Astrocyte of the hippocampus (primary cell): Measurements from ENCODE around the gene ABLIM2.
"Not testable (repeated sequence)": the region's sequence is repeated elsewhere in the genome, so short reads cannot be mapped to it uniquely, and the experiment has no call there.

ENCODE experiments used
- DNase-seq: peaks from one replicate; pipeline ENCODE4 v3.0.0; 2011; ENCODE audit warnings: low read depth, low spot score

Gene ABLIM2

DNA sequence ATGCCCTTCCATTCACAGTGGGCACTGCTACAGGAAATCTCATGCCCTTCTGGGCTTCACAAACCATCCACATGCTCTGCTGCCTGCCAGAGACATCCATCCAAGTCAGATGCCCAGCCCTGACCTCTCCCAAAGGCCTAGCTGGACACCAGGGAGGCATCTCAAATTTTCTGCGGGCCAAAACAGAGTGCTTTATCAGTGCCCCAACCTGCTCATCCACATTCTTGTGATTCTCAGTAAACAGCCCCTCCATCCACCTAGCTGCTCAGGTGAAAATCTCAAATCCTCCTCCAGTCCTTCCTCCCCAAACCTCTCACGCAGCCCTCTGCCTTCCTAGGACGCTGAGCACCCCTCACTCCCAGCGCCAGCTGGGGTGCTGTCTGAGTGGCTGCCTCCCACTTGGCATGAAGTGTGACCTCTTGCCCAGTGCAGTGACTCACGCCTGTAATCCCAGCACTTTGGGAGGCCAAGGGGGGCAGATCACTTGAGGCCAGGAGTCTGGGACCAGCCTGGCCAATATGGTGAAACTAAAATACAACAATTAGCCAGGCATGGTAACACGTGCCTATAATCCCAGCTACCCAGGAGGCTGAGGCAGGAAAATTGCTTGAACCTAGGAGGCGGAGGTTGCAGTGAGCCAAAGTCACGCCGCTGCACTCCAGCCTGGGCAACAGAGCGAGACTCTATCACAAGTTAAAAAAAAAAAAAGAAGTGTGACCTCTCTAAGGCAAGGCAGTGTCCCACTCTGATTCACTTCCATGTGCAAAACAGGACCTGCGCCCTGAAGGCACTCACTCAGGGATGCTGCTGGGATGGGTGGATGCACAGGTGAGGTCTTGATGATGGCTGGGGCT is 217.3 kb downstream of the ABLIM2 start:
- DNase-seq, result no peak

DNA sequence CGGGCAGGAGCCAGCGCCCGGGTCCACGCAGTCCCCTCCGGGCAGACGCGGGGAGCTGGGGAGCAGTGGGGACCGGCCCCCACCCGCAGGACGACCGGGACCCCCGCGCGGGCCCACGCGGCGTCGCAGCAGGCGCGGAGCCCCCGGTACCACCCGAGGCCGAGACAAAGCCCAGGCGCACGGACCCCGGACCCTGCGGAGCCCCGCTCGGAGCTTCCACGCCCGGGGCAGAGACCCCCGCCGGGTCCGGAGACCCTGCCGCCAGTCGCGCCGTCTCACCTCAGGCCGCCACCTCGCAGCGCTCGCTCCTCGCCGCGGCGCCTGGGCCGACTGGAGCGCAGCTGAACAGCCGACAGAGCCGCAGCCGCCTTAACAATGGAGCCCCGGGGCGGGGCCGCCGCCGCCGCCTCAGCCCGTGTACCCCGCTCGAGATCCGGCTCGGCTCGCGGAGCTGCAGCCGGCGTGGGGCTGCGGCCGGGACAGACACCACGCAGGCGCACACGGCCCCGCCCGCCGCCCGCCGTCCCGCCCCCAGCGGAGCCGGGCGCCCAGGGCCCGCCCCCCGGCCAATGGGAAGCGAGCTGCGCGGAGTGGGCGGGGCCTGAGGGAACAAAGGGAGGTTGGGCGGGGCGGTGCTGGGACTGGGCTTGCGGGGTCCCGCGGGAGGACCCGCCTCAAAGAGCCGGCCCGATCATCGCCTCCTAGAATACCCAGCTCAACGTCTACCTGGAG is 219.1 kb downstream of the ABLIM2 start, which contains the start of gene AFAP1:
Gene AFAP1 (minus strand): TSS at position 485 of the 732 bp plus-strand sequence. CDS start 67,783 bp downstream, outside the sequence.
- peak; percentile 97 for DNase-seq

GRCh38 chr4:7938609-7939376 is 219.8 kb downstream of the ABLIM2 start:
- peak; percentile 67 for DNase-seq

DNA sequence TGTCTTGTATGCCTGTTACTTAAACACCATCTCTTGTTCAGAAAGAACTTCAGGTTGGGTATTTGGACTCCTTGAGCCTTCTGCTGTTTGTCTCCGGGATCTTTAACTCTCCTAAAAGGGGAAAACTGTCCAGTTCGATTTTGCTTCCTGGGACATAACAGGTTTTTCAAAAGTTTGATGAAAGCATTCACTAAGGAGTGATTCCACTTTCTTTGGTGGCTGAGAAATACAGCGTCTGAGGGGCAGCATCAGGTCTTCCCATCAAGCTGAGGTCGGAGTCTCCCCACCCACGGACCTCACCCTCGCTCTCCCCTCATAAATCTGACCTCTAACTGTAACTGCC is 220.4 kb downstream of the ABLIM2 start:
- peak; percentile 43 for DNase-seq

DNA sequence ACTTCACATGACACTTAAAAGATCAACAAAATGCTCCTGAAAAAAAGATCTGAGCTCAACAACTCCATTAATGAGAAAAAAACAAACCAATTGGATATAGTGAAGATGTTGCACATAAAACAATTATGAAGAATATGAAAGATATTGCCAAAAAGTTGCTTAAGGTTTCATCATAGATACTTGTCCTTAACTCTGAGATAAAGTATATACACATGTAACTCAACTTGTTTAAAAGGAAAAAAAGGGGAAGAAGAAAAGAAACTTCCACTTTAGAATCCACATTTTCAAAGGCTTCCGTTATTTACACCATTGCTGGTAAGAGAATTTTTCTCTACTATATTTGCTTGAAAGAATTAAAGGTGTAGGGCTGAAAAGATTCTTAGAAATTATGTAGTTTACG is 221.6 kb downstream of the ABLIM2 start:
- no peak for DNase-seq

DNA sequence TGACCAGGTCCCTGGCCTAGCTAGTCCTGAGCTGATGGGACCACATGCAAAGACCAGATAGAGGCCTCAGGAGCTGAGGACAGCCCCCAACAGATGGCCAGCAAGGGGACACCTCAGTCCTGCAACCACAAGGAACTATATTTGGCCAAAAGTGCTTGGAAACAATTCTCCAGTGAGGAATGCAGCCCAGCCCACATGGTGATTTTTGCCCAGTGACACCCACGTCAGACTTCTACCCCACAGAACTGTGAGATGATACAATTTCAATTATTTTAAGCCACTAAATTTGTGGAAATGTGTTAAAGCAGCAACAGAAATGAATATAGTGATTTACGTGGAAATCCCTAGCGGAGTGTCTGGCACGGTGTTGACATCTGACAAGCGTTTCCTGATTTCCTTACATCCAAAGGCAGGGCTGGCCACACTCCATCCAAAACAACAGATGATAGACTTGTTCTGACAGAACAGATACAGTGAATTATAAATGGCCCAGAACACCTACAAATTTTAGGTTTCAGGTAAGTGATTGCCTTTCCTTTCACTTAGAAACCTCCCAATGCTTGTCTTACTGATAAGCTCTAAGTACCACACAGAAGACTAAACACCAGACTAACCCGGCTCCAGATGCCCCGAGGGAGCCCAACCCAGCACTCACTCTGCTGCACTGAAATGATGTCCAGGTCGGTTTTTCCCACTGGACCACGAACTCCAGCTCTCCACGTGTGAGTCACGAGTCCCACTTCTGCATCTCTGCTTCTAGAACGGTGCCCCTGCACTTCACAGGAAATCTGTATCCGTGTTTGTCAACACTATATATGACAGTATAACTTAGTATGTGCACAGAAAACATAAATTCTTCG is 224.7 kb downstream of the ABLIM2 start:
- DNase-seq, result peak; percentile 54

- no peak for DNase-seq
Measured at GRCh38 chr4:7932287-7932686, 226.3 kb downstream of the ABLIM2 start.

DNA sequence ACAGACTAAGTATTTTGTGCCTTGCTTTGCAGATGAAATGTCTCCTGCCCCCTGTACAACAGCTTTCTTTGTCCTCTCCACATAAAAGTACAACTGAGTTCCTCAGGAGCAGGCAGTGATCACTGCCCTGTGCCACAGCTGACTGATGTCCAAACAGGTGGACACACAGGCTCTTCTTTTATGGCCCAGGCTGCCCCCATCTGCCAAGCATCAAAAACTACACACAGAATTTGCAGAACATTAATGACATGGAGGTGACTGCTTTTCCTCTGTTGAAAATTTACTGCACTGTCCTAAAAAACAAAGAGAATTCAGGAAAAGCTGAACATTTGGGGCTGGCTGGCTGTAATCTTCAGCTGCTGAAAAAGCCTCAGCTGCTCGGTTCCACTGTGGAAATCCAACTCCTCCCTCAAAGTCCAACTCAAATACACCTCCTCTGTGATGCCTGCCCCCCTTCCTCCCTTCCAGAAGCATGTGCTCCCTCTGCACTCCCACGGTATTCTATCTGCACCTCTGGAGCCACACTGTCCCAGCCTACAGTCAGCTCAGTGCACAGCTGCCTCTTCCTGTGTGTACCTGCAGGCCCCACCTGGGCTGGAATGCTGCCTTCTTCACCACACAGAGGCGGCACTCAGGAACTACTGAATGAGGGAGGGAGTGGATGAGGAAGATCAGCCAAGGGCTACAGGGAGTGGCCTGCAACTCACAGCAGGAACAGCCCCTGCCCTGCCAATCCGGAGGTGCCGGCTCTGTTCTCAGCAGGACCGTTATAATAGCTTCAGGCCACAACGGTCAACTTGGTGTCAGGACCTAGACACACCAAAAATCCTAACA is 229.3 kb downstream of the ABLIM2 start:
- peak; percentile 57 for DNase-seq

GRCh38 chr4:7928711-7929110 is 229.9 kb downstream of the ABLIM2 start:
- DNase-seq, result no peak

DNA sequence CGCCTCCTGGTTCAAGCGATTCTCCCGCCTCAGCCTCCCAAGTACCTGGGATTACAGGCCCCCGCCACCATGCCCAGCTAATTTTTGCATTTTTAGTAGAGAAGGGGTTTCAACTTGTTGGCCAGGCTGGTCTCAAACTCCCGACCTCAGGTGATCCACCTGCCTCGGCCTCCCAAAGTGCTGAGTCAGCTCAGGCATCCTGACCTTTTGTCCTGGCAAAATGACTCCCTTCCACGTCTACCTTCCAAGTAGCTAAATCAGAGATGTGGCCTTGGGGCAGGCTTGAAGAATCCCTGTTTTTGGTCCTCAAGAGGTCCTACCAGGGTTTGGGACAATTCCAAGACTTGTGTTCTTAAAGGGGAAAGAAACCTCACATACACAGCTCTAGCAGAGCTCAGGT is 231.8 kb downstream of the ABLIM2 start:
- no peak for DNase-seq

DNA sequence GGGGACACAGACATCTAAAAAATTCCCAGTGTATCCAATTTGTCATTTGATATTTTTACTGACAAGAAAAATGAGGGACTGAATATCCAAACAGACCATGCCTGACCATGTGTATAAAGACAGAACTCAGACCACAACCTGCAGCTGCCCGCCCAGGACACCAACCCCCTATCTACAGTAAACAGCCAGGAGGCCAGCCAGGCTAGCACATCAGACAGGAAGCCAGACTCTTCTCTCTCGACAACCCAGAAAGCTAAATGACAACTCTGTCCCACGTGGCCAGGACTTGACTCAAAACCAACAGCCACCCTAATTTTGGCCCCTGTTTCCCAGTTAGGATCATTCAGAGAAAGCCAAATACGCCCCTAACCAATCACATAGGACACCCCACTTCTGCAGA is 234.0 kb downstream of the ABLIM2 start:
- no peak for DNase-seq

DNA sequence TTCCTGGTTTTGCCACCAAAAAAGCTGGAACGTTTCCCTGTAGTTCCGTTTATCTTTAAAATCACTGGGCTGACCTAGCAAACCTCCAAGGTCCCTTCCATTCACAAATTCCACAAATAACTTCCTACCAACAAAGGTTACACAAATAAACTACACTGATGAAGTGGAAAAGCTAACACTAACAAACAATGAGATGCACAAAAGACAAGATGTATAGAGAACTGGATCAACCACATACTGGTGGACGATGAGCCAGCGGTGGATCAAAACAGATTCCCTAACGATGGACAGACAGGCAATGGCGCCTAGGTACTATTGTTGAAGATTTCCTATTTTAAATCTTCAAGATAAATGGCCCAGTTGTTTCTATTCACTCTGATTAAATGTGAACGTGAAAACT is 234.4 kb downstream of the ABLIM2 start:
- DNase-seq, result peak; percentile 46

DNA sequence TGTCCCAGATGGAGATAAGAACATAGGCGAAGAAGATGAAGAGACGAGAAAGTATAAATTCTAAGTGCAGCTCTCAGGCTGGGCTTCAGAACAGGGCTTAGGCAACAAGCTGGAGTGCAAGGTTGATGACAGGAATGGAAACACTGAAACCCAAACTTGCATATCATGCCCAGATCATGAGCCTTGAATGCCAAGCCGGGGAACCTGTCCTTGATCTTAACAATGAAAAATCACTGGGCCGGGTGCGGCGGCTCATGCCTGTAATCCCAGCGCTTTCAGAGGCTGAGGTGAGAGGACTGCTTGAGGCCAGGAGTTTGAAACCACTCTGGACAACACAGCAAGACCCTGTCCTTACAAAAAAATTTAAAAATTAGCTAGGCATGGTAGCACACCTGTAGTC is 236.1 kb downstream of the ABLIM2 start:
- no peak for DNase-seq

DNA sequence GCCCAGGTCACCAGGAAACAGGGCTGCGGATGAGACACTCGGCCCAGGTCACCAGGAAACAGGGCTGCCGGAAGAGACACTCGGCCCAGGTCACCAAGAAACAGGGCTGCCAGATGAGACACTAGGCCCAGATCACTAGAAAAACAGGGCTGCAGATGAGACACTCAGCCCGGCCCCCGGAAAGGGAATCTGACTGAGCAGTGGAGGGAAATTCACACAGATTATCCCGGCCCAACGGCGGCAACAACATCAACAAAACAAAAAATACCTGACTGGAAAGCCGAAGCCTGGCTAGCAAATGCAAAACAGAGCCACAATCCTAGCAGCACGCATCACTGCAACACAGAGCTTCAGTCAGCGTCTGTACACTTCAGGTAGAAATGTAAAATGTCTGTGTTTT is 239.6 kb downstream of the ABLIM2 start:
- DNase-seq, result no peak

DNA sequence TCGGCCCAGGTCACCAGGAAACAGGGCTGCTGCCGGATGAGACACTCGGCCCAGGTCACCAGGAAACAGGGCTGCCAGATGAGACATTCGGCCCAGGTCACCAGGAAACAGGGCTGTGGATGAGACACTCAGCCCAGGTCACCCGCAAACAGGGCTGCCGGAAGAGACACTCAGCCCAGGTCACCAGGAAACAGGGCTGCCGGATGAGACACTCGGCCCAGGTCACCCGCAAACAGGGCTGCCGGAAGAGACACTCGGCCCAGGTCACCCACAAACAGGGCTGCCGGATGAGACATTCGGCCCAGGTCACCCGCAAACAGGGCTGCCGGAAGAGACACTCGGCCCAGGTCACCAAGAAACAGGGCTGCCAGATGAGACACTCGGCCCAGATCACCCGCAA is 240.4 kb downstream of the ABLIM2 start:
- not testable (repeated sequence) for DNase-seq

- no peak for DNase-seq
Measured at GRCh38 chr4:7917669-7918068, 240.9 kb downstream of the ABLIM2 start.

DNA sequence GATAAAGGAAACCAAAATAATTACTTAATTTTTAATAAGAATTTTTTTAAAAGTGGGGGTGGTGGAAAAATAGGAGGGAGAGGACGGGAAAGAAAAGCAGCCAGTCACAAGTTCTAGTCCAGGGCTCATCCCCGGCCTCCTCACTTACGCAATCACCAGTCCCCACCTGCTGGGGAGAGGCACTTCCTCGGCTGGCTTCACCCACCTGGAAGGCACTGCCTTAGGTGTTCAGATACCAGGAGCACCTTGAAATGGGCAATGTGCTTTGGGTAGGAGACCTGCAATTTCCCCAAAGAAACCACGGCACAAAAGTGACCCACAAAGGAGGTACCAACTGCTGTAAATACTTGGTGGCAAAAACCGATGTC is 242.8 kb downstream of the ABLIM2 start:
- no peak for DNase-seq
